ENCODE data around the gene FBXO24.

The FBXO24 gene

DNA sequence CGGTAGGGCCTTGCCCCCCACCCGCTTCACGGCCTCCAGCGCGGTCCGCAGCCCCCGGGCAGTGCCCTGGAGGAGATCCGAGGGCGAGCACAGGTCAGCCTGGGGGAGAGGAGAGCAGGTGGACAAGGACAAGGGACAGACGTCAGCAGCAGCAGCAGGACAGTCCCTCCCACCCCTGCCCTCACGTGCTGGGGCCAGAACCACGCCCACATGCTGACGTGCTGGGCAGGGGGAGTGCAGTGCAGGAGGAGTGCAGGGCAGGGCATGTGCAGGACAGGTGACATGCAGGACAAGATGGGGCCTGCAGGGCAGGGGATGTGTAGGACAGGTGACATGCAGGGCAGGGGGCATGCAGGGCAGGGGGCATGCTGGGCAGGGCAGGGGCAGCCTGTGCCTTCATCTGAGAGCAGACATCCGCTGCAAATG, 10.9 kb upstream of the FBXO24 start:
- DNase-seq: no peak

DNA sequence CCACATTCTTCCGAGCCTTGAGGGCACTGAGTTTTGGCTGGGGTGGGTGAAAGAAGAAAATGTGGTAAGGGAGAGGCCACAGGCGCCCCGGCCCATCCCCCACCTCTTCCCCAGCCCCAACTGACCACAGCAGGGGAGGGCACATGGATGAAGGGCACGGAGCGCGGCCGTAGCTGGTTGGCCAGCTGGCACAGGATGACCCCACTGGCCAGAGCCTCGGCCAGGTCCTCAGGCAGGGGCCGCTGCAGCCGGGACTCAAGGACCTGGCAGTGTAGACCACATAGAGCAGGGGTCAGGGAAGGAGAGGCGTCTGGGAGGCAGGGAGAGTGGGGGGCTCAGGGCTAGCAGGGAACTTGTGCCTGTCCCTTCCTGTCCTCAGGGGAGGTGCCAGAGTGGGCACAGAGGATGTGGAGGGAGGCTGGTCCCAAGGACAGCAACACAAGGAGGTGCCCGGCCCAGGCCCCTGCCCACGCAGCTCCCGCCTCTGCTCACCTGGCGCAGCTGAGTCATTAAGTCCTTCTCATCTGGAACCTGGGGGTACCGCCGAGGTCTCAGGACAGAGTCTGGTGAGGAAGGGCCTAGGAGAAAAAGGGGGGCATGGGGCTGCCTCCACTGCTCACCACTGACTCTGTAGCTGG, 10.3 kb upstream of the FBXO24 start:
- no peak for DNase-seq

DNA sequence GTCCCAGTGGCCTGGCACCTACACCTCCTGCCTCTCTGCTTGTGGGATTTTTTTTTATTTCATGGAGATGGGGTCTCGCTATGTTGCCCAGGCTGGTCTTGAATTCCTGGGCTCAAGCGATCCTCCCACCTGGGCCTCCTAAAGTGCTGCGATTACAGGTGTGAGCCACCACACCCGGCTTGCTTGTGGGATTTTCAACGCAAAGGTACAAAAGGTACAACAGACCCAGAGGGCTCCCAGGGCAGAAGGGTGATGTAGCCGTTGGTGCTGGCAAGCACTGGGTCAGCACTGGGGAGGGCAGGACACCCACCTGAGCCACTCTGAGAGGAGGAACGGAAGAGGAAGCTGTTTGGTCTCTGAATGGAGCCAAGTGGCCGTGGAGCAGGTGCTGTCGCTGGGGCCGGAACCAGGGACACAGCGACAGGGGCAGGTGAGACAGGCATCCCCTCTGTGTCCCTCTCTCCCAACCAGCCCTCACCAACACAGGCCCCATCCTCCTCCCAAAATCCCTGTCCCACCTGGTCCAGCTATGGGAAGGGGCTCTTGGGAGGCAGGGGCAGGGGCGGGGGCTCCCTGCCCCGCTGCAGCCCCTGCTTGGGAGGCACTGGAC, 9.6 kb upstream of the FBXO24 start:
- no peak for DNase-seq

DNA sequence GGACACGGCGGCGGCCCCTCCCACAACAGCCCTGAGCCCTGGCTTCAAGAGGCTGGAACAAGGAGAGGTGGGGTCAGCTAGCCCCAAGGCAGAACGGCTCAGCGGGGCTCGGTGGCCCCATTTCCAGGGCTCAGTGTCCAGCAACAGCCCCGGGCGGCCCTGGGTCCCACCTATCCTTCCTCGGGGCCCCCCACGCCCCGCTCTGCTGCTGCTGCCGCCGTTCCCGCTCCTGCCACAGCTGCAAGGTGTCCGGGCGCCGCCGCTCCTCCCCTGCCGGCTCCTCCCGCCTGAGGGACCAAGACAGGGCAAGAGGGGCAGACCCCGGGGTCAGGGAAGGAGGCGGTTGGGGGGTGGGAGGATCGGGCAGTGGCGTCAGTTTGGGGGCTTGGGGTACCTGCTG, 9.0 kb upstream of the FBXO24 start:
- DNase-seq: no peak

DNA sequence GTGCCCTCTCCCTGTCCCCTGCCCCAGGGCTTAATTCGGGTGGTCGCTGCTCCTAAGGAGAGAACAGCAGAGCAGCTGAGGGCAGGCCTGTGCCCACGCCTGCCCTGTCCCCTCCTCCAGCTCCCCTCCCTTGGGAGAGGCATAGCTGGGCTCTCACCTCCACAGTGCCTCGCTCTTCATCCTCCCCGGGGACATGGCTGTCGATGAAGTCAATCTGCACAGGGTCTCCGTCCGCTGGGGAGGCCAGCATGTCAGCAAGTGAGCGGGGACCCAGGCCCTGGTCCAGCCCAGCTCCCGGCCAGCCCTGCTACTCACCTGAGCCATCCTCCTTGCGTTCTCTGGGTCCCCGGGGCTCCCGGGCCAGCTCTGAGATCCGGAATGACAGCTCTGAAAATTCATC, 8.6 kb upstream of the FBXO24 start:
- no peak for DNase-seq

DNA sequence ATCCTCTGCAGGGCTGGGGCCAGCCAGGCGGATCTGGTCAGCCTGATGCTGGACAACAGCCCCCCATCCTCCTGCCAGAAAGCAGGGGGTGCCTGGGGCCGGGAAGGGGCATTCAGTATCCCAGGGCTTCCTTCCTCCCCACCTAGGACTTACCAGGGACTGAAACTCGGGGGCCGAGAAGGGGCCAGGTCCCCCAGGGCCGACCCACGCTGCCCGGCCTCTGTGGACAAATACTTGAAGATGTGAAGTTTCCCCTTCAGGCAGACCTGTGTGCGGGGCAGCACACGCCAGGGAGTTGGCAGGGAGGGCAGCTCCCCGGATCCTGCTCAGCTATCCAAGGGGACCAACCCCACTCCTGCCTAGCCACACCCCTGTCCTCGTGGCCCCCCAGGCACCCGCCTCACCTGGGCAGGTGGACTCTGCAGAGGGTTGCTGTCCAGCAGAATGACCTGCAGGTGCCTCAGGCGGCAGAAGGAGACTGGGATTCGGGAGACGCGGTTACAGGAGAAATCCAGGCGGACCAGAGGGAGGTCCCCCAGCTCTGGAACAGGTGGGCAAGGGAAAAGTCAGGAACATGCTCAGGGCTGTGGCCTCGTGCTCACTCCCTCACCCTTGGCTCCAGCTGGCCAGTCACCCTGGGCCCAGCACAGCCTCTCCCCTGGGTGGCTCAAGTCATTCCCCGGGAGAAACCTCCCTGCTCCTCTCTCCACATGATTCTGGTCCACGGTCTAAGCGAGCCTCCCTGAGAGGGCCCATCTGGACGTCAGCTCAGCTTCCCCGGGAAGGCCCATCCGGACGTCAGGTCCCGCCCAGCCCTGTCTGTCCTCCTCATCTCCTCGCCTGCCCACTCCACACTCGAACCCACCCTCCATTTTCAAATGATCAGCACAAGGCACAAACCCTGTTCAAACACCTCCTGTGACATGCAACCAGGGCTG, 7.6 kb upstream of the FBXO24 start:
- DNase-seq: no peak

DNA sequence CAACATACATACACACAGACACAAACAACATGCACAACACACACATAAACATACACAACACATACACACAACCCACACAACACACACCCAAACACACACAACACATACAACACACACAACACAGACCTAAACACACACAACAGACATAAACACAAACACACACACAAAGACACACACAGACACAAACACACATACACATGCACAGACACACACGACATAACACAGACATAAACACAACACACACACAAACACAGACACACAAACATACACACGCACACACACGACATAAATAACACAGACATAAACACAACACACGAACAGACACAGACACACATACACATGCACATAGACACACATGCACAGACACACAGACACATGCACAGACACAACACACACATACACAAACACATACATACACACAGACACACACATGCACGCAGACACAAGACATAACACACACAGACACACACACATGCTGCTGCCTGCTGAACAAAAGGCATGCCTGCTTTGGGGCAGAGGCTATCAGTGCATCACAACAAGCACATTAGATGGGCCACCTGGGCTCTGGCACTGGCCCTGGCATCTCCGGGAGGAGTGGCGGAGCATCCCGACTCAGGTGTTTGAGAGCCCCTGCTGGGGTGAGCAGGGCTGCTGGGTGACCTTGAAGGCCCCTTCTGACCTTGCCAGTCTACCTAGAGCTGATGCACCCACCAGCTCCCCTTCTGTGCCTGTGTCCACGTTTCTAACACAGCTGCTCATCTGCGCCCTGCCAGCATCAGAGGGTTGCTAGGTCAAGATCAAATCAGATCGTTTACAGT, 5.5 kb upstream of the FBXO24 start:
- DNase-seq: no peak

DNA sequence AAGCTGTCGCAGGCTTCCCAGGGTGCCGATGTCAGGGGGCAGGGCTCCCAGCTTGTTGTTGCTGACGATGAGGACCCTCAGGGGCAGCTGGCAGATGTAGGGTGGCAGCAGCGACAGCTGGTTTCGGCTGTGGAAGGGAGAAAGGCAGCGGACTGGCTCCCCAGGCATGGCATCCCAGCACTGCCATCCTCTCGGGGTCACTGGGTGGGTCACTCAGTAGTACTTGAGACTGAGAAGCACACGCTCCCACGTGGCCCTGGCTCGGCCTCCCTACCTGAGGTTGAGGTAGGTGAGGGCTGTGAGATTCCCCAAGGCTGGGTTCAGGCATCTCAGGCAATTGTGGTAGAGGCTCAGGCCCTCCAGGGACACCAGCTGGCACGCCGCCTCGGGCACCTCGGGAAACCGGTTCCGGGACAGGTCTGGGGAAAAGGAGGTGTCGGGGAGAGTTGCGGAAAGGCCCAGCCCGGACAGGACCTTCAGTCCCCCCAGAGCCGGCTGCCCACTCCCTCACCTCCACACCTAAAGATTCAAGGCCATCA, 4.0 kb upstream of the FBXO24 start:
- no peak for DNase-seq

DNA sequence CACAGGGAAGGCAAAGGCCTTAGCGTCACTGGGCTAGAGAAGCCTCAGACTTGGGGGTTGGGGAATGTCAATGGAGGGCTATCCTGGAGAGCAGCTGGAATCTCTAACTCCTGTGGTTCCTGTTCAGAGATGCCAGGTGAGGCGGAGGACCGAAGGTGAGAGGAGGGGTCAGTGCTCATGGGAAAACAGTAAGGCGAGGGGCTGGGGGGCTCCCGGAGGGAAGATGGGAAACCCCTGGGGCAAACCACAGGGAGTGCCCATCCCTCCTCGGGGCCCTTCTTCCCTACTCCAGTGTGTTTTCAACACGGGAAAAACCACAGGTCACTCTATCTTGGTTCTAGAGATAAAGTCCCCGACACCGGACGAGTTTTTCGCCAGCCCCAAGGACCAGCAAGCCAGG, 3.5 kb upstream of the FBXO24 start:
- DNase-seq: no peak

DNA sequence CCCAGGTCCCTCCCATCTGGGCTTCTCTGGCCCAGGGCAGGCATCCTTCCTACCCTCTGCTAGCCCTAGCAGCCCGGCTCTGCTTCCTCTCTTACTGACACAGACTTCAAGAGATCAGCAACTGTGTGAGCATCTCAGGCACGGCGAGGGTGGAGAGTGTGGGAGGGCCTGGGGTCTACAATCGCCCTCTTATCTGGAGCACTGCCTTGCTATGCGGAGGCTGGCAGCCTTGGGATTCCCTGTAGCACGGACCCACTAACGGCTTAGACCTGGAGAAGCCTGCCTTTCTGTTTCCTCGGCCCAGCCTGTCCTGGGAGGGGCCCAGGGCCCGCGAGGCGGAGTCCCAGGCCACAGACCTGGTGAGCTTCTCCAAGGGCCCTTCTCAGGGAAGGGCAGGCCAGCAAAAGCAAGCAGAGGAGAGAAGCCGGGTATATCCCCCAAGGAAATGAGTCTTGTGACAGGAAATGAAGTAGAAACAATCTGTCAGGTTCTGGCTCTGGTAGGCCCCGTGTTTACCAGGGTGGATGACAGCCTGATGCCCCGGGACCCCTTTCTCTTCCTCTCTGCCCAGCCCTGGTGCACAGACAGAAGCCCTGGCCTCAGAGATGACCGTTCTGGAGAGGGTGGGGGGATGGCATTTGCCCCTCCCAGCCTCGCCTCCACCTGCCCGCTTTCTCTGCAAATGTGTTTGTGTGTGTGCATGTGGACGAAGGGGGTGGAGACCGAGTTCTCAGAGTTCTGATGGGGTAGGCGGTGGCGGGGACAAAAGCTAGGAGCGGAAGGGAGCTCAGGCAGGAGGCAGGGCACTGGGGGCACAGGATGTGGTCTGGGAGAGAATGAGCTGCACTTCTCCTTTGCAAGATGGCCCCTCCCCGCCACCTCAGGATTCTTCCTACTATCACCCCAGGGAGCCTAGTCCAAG, 2.7 kb upstream of the FBXO24 start:
- no peak for DNase-seq

DNA sequence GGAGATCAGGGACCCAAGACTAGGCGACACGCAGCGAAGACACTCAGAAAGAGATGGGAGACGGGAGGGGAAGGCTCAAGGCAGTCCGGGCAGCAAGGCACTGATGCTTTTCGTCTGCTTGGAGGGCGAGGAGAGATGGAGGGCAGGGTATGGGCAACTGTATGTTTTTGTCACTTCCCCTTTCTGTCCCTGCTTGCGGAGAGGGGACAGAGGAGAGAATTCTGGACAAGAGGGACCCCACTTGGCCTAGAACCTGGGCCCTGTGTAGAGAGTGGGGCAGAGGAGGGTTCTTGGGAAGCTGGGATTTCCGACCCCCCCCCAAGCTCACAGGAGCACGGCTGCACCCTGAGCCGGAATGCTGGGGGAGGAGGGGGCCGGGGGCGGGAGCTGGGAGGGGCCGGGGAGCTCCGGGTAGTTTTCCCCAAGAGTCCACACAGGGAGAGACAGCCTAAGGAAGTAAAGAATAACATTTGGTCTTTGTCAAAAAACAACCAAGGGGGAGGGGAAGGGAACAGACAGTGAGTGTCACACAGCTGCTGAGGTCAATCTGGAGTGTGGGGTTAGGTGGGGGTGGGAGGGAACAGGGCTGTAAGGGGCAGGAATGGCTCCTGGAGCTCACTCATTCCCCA, 2.0 kb upstream of the FBXO24 start:
- no peak for DNase-seq

DNA sequence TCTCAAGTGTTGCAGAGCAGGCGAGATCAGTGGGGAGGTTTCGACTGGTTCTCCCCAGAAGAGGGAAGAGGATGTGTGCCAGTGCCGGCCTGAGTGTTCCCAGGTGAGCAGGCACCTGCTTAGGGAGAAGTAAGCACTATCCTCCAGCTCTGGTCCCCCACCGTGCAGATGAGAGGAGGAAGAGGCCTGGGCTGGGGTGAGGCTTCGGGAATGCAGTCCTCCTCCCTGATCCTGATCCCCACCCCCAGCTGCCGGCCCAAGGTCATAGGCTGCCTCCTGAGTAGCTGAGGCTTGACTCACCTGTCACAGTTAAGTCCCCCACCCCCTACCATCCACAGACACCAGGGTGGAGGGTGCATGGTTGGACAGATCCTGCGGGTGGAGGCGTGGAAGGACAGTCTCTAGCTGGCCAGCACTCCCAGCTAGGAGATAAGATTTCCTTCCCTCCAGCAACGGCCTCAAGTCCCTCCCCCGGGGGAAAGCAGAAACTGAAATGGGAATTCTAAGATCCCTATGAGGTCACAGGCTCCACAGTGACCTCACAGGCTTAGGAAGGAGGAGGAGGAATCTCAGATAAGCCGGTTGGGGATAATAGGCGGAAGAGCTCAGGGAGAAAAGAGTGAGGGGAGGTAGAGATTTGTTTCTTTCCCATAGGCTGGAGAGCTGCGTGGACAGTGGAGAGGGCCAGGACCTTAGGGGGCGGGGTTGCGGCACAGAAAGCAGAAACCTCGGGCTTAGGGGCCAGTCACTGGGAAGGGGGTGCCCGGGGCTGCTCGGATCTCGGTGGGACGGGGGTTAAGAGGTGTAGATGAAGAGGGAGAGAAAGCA, 1.2 kb upstream of the FBXO24 start:
- no peak for DNase-seq

DNA sequence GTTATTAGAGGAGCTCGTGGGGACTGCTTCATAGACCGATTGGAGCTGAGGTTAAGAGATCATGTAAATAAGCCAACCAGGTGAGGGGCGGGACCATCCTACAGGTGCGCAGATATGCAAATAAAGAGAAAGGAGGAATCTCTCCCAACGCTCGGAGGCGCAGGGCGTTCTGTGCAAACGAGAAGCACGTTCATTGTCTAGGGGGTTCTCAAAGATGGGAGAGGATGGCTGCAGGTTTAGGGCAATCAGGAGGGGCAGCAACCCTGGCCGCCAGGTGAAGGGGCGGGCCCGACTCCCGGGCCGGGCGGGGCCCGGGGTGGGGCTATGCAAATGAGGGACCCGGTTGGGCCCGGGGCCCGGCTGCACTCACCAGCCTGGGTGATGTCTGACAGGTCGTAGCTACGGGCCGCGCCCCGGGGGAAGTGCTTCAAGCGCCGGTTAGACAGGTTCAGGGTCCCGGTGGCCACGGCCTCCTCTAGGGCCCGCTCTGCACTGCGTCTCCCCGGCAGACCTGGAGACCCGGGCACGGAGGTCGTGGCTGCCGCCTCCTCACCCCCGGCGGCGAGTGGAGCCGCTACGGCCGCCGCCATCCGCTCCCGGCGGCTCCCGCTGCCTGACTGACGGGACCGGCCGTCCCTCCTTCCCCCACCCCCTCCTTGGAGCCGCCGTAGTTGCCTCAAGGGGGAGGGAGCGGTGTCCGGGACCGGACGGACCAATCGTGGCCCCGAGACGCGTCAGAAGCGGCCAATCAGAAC, 440 bp upstream of the FBXO24 start, which contains the start of gene LRCH4:
LRCH4 (minus strand) TSS at position 619 of the 755 bp plus-strand sequence; CDS start at position 590, 29 bp downstream.
- DNase-seq: peak; percentile 41

DNA sequence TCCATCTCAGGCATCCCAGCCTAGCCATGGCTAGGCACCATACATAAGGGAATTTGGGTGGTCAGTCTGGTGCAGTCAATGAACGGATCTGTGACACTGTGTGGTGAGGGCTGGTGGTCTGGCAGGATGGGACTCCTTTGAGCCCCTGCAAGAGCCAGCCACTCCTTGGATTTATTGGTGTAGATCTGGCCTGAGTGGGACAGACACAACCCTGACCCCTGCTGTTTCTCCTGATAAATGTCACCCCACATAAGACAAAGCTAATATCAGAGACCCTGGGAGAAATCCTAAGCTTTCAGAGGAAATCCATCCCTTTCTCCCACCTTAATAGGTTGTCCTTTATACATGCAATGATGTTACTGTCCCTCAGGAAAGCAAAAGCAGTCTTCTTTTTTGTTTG, 2.3 kb downstream of the FBXO24 start:
- no peak for DNase-seq

DNA sequence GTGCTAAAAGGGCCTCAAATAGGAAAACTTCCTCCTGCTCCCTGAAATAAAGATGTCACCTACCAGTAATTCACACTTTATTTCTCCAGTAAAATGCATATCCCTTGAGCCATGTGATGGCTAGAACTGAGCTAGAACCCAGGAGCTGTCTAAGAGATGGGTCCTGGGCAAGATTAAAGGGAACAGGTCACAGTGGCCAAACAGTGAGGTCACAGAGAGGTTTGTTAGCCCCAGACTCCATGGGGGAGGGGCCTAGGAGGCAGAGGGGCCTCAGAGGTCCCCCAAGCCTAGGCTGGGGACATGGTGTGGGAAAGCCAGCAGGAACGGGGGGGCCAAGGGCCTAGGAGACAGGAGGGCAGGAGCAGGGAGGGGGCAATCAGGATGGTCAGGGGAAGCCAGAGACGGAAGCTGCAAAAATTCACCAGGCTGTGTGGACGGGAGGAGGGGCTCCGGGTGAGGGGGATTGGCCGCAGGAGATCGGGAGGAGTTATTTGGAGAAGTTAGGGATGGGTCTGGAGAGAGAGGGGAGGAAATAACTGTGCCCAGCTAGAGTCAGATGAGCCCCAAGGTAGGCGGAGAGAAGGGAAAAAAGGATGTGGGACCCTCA, 3.3 kb downstream of the FBXO24 start:
- DNase-seq: no peak

DNA sequence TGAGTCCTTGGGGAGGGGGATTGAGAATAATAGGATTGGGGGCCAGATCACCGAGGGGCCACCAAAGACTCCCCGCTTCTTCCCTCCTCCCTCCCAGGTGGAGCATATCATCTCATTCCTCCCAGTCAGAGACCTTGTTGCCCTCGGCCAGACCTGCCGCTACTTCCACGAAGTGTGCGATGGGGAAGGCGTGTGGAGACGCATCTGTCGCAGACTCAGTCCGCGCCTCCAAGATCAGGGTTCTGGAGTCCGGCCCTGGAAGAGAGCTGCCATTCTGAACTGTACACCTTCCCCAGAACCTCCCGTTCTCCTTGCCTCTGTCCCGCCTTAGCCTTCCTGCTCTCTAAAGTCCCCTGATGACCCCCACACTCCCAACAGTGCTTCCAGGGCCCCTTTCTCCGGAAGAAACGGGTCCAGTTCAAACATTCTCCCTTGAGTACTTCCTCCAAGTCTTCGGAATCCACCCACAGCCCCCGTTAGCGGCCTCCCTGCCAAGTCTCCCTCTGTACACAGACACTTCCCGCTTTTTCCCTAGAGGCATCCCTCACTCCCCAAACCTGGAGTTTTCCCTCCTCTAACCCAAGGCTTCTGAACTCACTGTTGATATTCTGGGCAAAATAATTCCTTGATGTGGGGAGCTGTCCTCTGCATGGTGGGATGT, 4.1 kb downstream of the FBXO24 start:
- DNase-seq: no peak

DNA sequence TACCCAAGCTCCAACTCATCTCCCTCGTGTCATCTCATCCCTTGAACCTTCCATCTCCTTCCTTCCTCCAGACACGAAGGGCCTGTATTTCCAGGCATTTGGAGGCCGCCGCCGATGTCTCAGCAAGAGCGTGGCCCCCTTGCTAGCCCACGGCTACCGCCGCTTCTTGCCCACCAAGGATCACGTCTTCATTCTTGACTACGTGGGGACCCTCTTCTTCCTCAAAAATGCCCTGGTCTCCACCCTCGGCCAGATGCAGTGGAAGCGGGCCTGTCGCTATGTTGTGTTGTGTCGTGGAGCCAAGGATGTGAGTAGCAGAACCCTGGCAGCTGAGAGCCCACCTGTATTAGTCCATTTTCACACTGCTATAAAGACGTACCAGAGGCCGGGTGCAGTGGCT, 5.5 kb downstream of the FBXO24 start:
- no peak for DNase-seq

DNA sequence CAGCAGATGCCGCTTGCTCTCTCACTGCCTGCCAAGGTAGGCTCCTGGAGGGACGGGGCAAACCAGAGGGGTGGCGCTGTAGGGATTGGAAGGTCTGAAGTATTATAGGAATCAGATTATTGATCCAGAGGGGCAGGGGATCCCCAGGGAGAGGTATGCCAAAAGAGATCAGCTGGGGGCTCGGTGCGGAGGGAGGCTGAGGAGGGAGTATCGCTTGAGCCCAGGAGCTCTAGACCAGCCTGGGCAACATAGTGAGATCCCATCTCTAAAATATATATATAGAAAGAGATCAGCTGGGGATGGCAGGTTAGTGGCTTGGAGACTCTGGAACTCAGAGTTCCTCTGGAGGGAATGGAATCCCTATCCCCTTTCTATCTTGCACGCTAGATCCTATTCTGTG, 9.1 kb downstream of the FBXO24 start:
- no peak for DNase-seq

All from NCI-H1105 treated with DMSO at 0.1 percent for 48 hours (cell line).